H9 (cell line): Measurements from ENCODE around the gene BRD3OS. TPM values are rescaled to one million over a fixed set of nuclear protein-coding genes. Genes with fewer than 3 reads are reported as not detected.

ENCODE experiments used
- DNase-seq: peaks from one replicate; pipeline ENCODE4 v3.0.0-alpha.2; 2017
- H2AFZ ChIP-seq: one replicate; pipeline ENCODE4 v1.6.1; 2013; ENCODE audit warnings: mild to moderate bottlenecking, low read length, control low read depth, moderate library complexity
- H2AK5ac ChIP-seq: 2 replicates; pipeline ENCODE4 v1.6.1; 2013; ENCODE audit warnings: low read length, control low read depth, mixed read lengths; ENCODE audit not compliant: insufficient read length
- H2BK120ac ChIP-seq: one replicate; pipeline ENCODE4 v1.6.1; 2013; ENCODE audit warnings: low read depth, mild to moderate bottlenecking, low read length, control low read depth, inconsistent platforms; ENCODE audit not compliant: poor library complexity, severe bottlenecking
- H2BK12ac ChIP-seq: 2 replicates; pipeline ENCODE4 v1.6.1; 2013; ENCODE audit warnings: low read length, control low read depth, mixed read lengths, low read depth; ENCODE audit not compliant: insufficient read length
- H2BK15ac ChIP-seq: 2 replicates; pipeline ENCODE4 v1.6.1; 2013; ENCODE audit warnings: low read depth, low read length, control low read depth
- H2BK20ac ChIP-seq: one replicate; pipeline ENCODE4 v1.6.1; 2013; ENCODE audit warnings: low read depth, mild to moderate bottlenecking, low read length, control low read depth, inconsistent platforms; ENCODE audit not compliant: poor library complexity, severe bottlenecking
- H2BK5ac ChIP-seq: 2 replicates; pipeline ENCODE4 v1.6.1; 2013; ENCODE audit warnings: low read length, control low read depth, mixed read lengths; ENCODE audit not compliant: insufficient read length
- H3K14ac ChIP-seq: 2 replicates; pipeline ENCODE4 v1.6.1; 2013; ENCODE audit warnings: low read length, control low read depth; ENCODE audit not compliant: insufficient read depth
- H3K18ac ChIP-seq: 2 replicates; pipeline ENCODE4 v1.6.1; 2013; ENCODE audit warnings: low read depth, mild to moderate bottlenecking, mixed read lengths, low read length, control low read depth; ENCODE audit not compliant: insufficient read length
- H3K23ac ChIP-seq: 2 replicates; pipeline ENCODE4 v1.6.1; 2013; ENCODE audit warnings: low read length, control low read depth, mixed read lengths, low read depth; ENCODE audit not compliant: insufficient read length
- H3K23me2 ChIP-seq: 2 replicates; pipeline ENCODE4 v1.6.1; 2013; ENCODE audit warnings: low read depth, mild to moderate bottlenecking, mixed read lengths, low read length, control low read depth; ENCODE audit not compliant: insufficient read length, poor library complexity, severe bottlenecking
- H3K27ac ChIP-seq: 2 replicates; pipeline ENCODE4 v1.5.1; 2013; ENCODE audit warnings: low read length, control low read depth, mixed read lengths, low read depth; ENCODE audit not compliant: insufficient read length
- H3K27me3 ChIP-seq: 2 replicates; pipeline ENCODE4 v1.6.1; 2013; ENCODE audit warnings: low read length, control low read depth, inconsistent platforms; ENCODE audit not compliant: insufficient read depth
- H3K4ac ChIP-seq: 2 replicates; pipeline ENCODE4 v1.6.1; 2013; ENCODE audit warnings: low read depth, mild to moderate bottlenecking, control low read depth, inconsistent platforms, low read length, moderate library complexity
- H3K4me1 ChIP-seq: 2 replicates; pipeline ENCODE4 v1.6.1; 2013; ENCODE audit warnings: low read length, control low read depth, inconsistent platforms; ENCODE audit not compliant: insufficient read depth
- H3K4me2 ChIP-seq: 2 replicates; pipeline ENCODE4 v1.6.1; 2013; ENCODE audit warnings: low read length, control low read depth, mixed read lengths; ENCODE audit not compliant: insufficient read length, insufficient read depth
- H3K56ac ChIP-seq: 2 replicates; pipeline ENCODE4 v1.6.1; 2013; ENCODE audit warnings: low read depth, mild to moderate bottlenecking, mixed read lengths, low read length, control low read depth; ENCODE audit not compliant: insufficient read length
- H3K79me1 ChIP-seq: 2 replicates; pipeline ENCODE4 v1.6.1; 2013; ENCODE audit warnings: low read depth, mild to moderate bottlenecking, moderate library complexity, low read length, control low read depth, inconsistent platforms; ENCODE audit not compliant: insufficient read depth, poor library complexity, severe bottlenecking
- H3K79me2 ChIP-seq: 2 replicates; pipeline ENCODE4 v1.6.1; 2013; ENCODE audit warnings: low read length, control low read depth, inconsistent platforms; ENCODE audit not compliant: insufficient read depth
- H3K9ac ChIP-seq: 2 replicates; pipeline ENCODE4 v1.6.1; 2013; ENCODE audit warnings: low read length, control low read depth, mixed read lengths; ENCODE audit not compliant: insufficient read length; ENCODE audit errors: extremely low read depth
- H3K9me3 ChIP-seq: one replicate; pipeline ENCODE4 v1.6.1; 2013; ENCODE audit warnings: low read depth, low read length, inconsistent platforms; ENCODE audit not compliant: control insufficient read depth
- H3T11ph ChIP-seq: one replicate; pipeline ENCODE4 v1.6.1; 2013; ENCODE audit warnings: mild to moderate bottlenecking, low read length, control low read depth, inconsistent platforms
- H4K20me1 ChIP-seq: one replicate; pipeline ENCODE4 v1.6.1; 2013; ENCODE audit not compliant: control insufficient read depth, insufficient read length, insufficient read depth
- H4K5ac ChIP-seq: 2 replicates; pipeline ENCODE4 v1.6.1; 2013; ENCODE audit warnings: low read depth, mild to moderate bottlenecking, mixed read lengths, low read length, control low read depth; ENCODE audit not compliant: insufficient read length
- H4K8ac ChIP-seq: replicated peaks from 2 replicates; pipeline ENCODE4 v1.6.1; 2013; ENCODE audit warnings: low read length, control low read depth, mixed read lengths, low read depth; ENCODE audit not compliant: insufficient read length
- H4K91ac ChIP-seq: 2 replicates; pipeline ENCODE4 v1.6.1; 2013; ENCODE audit warnings: low read depth, mild to moderate bottlenecking, moderate library complexity, mixed read lengths, low read length, control low read depth; ENCODE audit not compliant: insufficient read length
- H3K27ac Mint-ChIP-seq, 3 experiments: 2 replicates in 2 of 3; 3 replicates in 1 of 3; pipeline ENCODE4 v1.8.0; 2020 to 2021; ENCODE audit warnings: mixed read lengths in 3 of 3, mild to moderate bottlenecking in 1 of 3, moderate library complexity in 1 of 3
- H3K27me3 Mint-ChIP-seq: 2 replicates; pipeline ENCODE4 v1.8.0; 2021; ENCODE audit warnings: low read depth, mild to moderate bottlenecking, moderate library complexity, mixed read lengths
- H3K36me3 Mint-ChIP-seq, 3 experiments: 2 replicates in 2 of 3; 3 replicates in 1 of 3; pipeline ENCODE4 v1.8.0; 2020 to 2021; ENCODE audit warnings: low read depth in 3 of 3, mixed read lengths in 3 of 3; ENCODE audit not compliant: insufficient read depth in 1 of 3
- H3K4me1 Mint-ChIP-seq, 2 experiments: 2 replicates each; pipeline ENCODE4 v1.8.0; 2020; ENCODE audit warnings: mixed read lengths in 2 of 2
- H3K4me3 Mint-ChIP-seq, 2 experiments: 2 replicates in 1 of 2; 3 replicates in 1 of 2; pipeline ENCODE4 v1.8.0; 2020 to 2021; ENCODE audit warnings: mild to moderate bottlenecking in 2 of 2, mixed read lengths in 2 of 2, moderate library complexity in 1 of 2
- H3K9me3 Mint-ChIP-seq, 2 experiments: 2 replicates in 1 of 2; 3 replicates in 1 of 2; pipeline ENCODE4 v1.8.0; 2020; ENCODE audit warnings: mild to moderate bottlenecking in 2 of 2, mixed read lengths in 2 of 2, moderate library complexity in 1 of 2
- WGBS: extraction: QIAGEN DNeasy Blood & Tissue Kit; methylation state at CpG from one replicate; pipeline ENCODE4 v1.1.7; 2013; ENCODE audit warnings: missing lambda C conversion rate, low lambda C conversion rate, mixed read lengths; ENCODE audit not compliant: insufficient read length; ENCODE audit errors: extremely low coverage; 5-methylcytosine and 5-hydroxymethylcytosine counted together
- total RNA-seq: library from RNA; stranded (reverse); gene quantifications from 2 replicates; pipeline ENCODE4 v1.2.1, GENCODE V29; 2021
- TF ChIP-seq, protein P1 (sequence below): fragments of 200-600 bp; sonication (generic); conservative IDR thresholded peaks from 3 replicates; pipeline ENCODE4 v1.8.0; 2021; ENCODE audit warnings: antibody characterized with exemption, mild to moderate bottlenecking

Gene BRD3OS
- total RNA-seq, 1 experiment from 2014 or later = 16.4 TPM

DNA sequence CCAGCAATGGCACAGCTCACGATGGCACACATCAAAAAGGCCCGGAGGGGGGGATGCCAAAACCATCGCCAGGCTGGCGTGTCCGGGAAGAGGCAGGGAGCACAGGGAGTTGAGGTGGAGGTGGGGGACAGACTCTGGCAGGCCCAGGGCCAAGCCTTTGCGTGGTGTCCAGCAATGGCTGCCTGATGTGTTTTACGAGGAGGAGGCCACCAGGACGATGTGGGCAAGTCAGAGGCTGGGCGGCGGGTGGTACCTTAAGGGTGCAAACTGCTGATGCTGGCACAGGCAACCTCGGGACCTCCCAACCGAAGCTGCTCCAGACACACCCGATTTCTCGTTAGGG lies 37.9 kb upstream of the BRD3OS start:
- peaks cover 0 to 5% (median 5%) of the 10 kb centered on the region in 3 experiments; a peak in 3 of 7 replicates for H3K36me3 Mint-ChIP-seq
- no peak overlapping the region for H3K27ac Mint-ChIP-seq
- Histone ChIP-seq H3K56ac (no peak overlapping the region), H3K9ac (no peak overlapping the region), H3T11ph (no peak overlapping the region), H3K27me3 (no peaks in the 10 kb centered on the region), H2BK120ac (no peak overlapping the region), H3K14ac (no peak overlapping the region), H3K79me1 (peaks cover 8% of the 10 kb centered on the region), H3K23ac (no peak overlapping the region), H2BK5ac (no peak overlapping the region), H3K27ac (no peak overlapping the region), H3K23me2 (peaks cover 6% of the 10 kb centered on the region), H2AFZ (no peak overlapping the region), H3K4ac (no peak overlapping the region), H3K4me2 (no peak overlapping the region), H4K20me1 (no peaks in the 10 kb centered on the region), H3K4me1 (no peaks in the 10 kb centered on the region; the same call in 1 of the 2 replicates), H2AK5ac (no peak overlapping the region), H2BK20ac (no peak overlapping the region), H4K91ac (no peak overlapping the region), H3K79me2 (peaks cover 38% of the 10 kb centered on the region; the same call in 1 of the 2 replicates), H2BK12ac (no peak overlapping the region), H3K18ac (no peak overlapping the region), H2BK15ac (no peak overlapping the region), H4K5ac (no peak overlapping the region), H3K9me3 (no peaks in the 10 kb centered on the region), H4K8ac (no peak overlapping the region)
- no peak overlapping the region for H3K4me3 Mint-ChIP-seq
- peaks cover 36 to 45% of the 10 kb centered on the region in 2 experiments for H3K4me1 Mint-ChIP-seq
- H3K9me3 Mint-ChIP-seq = no peaks in the 10 kb centered on the region; a peak in 1 of 5 replicates
- WGBS = no CpG with 5 or more reads among the region's 14 CpGs
- no peaks in the 10 kb centered on the region for H3K27me3 Mint-ChIP-seq
- DNase-seq = no peak
- TF ChIP-seq, protein P1, sequence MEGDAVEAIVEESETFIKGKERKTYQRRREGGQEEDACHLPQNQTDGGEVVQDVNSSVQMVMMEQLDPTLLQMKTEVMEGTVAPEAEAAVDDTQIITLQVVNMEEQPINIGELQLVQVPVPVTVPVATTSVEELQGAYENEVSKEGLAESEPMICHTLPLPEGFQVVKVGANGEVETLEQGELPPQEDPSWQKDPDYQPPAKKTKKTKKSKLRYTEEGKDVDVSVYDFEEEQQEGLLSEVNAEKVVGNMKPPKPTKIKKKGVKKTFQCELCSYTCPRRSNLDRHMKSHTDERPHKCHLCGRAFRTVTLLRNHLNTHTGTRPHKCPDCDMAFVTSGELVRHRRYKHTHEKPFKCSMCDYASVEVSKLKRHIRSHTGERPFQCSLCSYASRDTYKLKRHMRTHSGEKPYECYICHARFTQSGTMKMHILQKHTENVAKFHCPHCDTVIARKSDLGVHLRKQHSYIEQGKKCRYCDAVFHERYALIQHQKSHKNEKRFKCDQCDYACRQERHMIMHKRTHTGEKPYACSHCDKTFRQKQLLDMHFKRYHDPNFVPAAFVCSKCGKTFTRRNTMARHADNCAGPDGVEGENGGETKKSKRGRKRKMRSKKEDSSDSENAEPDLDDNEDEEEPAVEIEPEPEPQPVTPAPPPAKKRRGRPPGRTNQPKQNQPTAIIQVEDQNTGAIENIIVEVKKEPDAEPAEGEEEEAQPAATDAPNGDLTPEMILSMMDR = no peak
